GM21360 (cell line): ENCODE data around the gene CBLB.
"Not testable (repeated sequence)": the region's sequence is repeated elsewhere in the genome, so short reads cannot be mapped to it uniquely, and the experiment has no call there.

Experiments
- ATAC-seq: cut with Tn5 transposase; IDR thresholded peaks from one replicate; pipeline ENCODE4 v1.9.1; 2021; ENCODE audit warnings: mild to moderate bottlenecking, moderate library complexity; ENCODE audit not compliant: unreplicated experiment

The CBLB gene

GRCh38 chr3:105763659-105764036, 105.2 kb downstream of the CBLB start:
- no peak for ATAC-seq

GRCh38 chr3:105762749-105763658, 105.8 kb downstream of the CBLB start:
- no peak for ATAC-seq

- not testable (repeated sequence) for ATAC-seq
Measured at GRCh38 chr3:105762214-105762613, 106.6 kb downstream of the CBLB start.

GRCh38 chr3:105759442-105760078, 109.3 kb downstream of the CBLB start:
- ATAC-seq, result no peak

- ATAC-seq, result no peak
Measured at GRCh38 chr3:105758451-105758850, 110.4 kb downstream of the CBLB start.

- ATAC-seq, result no peak
Measured at GRCh38 chr3:105755121-105755886, 113.5 kb downstream of the CBLB start.

GRCh38 chr3:105752791-105753415, 115.9 kb downstream of the CBLB start:
- ATAC-seq, result no peak

- ATAC-seq, result no peak
Measured at GRCh38 chr3:105747696-105748095, 121.1 kb downstream of the CBLB start.

- no peak for ATAC-seq
Measured at GRCh38 chr3:105747060-105747541, 121.7 kb downstream of the CBLB start.

GRCh38 chr3:105746231-105746996, 122.4 kb downstream of the CBLB start:
- no peak for ATAC-seq

GRCh38 chr3:105745046-105745445, 123.8 kb downstream of the CBLB start:
- ATAC-seq, result no peak

GRCh38 chr3:105744202-105744601, 124.6 kb downstream of the CBLB start:
- no peak for ATAC-seq

GRCh38 chr3:105733356-105733755, 135.5 kb downstream of the CBLB start:
- no peak for ATAC-seq

GRCh38 chr3:105731686-105732085, 137.1 kb downstream of the CBLB start:
- no peak for ATAC-seq

- no peak for ATAC-seq
Measured at GRCh38 chr3:105730801-105731354, 137.9 kb downstream of the CBLB start.

- no peak for ATAC-seq
Measured at GRCh38 chr3:105729667-105730066, 139.1 kb downstream of the CBLB start.

- no peak for ATAC-seq
Measured at GRCh38 chr3:105728771-105729312, 140.0 kb downstream of the CBLB start.

- ATAC-seq, result not testable (repeated sequence)
Measured at GRCh38 chr3:105727036-105727435, 141.8 kb downstream of the CBLB start.

- peak; percentile 100 for ATAC-seq
Measured at GRCh38 chr3:105722943-105723556, 145.8 kb downstream of the CBLB start.
